HCT116 (cell line): ENCODE results near the gene NLRC4.

Source experiments
- CBX3 ChIP-seq: IDR thresholded peaks from 2 replicates; pipeline ENCODE4 v1.6.1; 2012; ENCODE audit warnings: low read depth
- POLR2A ChIP-seq: IDR thresholded peaks from 2 replicates; pipeline ENCODE4 v1.7.0; 2011; ENCODE audit warnings: borderline replicate concordance; ENCODE audit not compliant: insufficient read depth, insufficient read length; ENCODE audit errors: extremely low read depth
- ZNF274 ChIP-seq: fragments of 200-500 bp; sonication (Bioruptor generic); IDR thresholded peaks from 2 replicates; pipeline ENCODE4 v1.6.1; 2014; ENCODE audit warnings: mild to moderate bottlenecking, low read depth, low read length, inconsistent platforms
- TF ChIP-seq, protein P1 (sequence below), 3 experiments: fragments of 200-600 bp in 1 of 3; sonication (generic) in 1 of 3; IDR thresholded peaks in 2 of 3; conservative IDR thresholded peaks in 1 of 3; 2 replicates each; pipeline ENCODE4 v1.5.1; 2012 to 2017; ENCODE audit warnings: low read depth in 2 of 3, low read length in 2 of 3, antibody characterized with exemption in 1 of 3, borderline replicate concordance in 1 of 3, control low read depth in 1 of 3, mild to moderate bottlenecking in 1 of 3, mixed read lengths in 1 of 3, mixed run types in 1 of 3, moderate library complexity in 1 of 3; ENCODE audit not compliant: insufficient read depth in 1 of 3
- TF ChIP-seq, protein P2 (sequence below): IDR thresholded peaks from 2 replicates; pipeline ENCODE4 v1.6.1; 2012

DNA sequence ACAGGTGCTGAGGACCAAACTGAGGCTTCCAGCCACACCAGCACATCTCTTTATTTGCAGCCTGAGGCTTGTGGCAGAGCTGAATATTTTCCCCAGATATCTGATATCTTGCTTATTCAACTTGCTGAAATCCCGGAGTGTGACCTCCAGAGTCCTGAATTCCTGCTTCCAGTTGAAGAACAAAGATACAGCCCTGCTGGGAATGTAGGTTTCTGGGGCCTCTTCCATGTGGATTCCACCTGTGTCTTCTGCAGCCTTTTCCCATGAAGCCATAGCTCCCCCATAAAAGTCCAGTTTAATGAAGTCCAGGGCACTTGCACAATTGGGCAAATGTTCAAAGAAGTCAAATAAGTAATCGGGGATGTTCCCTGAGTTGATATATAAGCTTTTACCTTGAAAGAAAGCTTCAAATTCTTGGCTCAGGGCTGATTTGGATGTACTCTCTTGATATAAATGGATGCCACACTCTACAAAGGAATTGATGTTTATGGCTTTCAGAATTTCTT is 14.9 kb downstream of the NLRC4 start:
- TF ChIP-seq CBX3 (no peak), ZNF274 (no peak), POLR2A (no peak)
- TF ChIP-seq, protein P1, sequence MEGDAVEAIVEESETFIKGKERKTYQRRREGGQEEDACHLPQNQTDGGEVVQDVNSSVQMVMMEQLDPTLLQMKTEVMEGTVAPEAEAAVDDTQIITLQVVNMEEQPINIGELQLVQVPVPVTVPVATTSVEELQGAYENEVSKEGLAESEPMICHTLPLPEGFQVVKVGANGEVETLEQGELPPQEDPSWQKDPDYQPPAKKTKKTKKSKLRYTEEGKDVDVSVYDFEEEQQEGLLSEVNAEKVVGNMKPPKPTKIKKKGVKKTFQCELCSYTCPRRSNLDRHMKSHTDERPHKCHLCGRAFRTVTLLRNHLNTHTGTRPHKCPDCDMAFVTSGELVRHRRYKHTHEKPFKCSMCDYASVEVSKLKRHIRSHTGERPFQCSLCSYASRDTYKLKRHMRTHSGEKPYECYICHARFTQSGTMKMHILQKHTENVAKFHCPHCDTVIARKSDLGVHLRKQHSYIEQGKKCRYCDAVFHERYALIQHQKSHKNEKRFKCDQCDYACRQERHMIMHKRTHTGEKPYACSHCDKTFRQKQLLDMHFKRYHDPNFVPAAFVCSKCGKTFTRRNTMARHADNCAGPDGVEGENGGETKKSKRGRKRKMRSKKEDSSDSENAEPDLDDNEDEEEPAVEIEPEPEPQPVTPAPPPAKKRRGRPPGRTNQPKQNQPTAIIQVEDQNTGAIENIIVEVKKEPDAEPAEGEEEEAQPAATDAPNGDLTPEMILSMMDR (IDR thresholded peaks at IDR 0.05 in 2 of 3, conservative IDR thresholded peaks at IDR 0.05 in 1 of 3; ENCODE audit: borderline replicate concordance in 1 of 3, insufficient read depth in 1 of 3, low read depth in 2 of 3, low read length in 2 of 3) = no peak
- TF ChIP-seq, protein P2, sequence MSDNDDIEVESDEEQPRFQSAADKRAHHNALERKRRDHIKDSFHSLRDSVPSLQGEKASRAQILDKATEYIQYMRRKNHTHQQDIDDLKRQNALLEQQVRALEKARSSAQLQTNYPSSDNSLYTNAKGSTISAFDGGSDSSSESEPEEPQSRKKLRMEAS = no peak
